ENCODE measurements around the gene CACNG7.
A peak's percentile ranks its signal among the peaks of the same experiment; 100 is the strongest.

The CACNG7 gene

DNA sequence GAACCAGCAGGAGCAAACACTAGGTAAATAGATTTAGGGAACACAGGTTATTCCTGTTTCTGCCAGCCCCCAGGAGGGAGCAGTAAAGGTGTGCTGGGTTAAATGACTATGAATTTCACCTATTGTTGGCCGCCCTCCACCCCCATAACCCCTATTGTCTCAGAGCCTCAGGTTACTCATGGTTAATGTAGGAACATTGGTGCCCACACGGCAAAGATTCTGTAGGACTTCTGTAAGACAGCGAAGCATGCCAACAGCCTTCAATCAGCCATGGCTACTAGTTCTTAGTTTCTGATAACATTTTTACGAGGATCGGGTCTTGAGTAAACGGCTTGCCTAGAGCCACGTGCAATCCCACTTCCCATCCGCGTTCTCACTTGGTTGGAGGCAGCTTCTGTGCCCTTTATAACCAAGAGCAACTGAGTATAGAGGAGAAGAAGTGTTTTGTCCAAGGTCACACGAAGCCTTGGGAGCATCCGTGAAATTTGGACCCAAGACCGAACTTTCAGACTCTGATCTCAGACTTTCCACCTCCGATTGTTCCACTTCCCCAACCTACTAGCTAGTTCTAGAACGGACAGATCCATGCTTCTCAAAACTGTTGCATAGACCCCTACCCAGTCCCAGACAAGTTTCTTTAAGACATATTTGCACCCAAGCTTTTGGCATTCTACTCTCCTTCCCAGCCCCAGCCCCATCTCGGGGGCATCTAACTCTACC, 48.5 kb downstream of the CACNG7 start:
- in situ Hi-C loops (cut with HindIII; ENCODE audit: low sequenced_read_pairs), result no loop called here

DNA sequence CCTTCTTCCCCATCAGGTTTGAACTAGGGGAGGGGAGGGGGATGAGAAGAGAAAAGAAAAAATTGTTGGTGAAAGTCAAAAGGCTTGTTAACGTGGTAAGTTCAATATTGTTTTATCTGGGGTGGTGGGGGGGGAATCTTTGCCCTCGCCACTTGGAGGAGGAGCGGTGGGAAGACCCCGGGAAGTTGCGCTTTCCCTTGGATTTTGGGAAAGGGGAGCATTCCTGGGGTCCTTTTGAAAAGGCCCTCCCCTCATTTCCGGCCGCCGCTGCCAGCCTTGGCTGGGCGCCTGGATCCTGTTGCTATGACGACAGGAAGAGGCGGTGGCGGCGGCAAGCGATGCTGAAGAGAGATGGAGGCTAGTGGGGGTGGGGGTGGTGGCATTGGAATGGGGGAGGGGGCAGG, 49.1 kb downstream of the CACNG7 start:
- H3K4me3 ChIP-seq (ENCODE audit: low read depth, low read length), result no peak overlapping the region
- in situ Hi-C loops (cut with HindIII; ENCODE audit: low sequenced_read_pairs), result no loop called here
- TF ChIP-seq, protein P1, sequence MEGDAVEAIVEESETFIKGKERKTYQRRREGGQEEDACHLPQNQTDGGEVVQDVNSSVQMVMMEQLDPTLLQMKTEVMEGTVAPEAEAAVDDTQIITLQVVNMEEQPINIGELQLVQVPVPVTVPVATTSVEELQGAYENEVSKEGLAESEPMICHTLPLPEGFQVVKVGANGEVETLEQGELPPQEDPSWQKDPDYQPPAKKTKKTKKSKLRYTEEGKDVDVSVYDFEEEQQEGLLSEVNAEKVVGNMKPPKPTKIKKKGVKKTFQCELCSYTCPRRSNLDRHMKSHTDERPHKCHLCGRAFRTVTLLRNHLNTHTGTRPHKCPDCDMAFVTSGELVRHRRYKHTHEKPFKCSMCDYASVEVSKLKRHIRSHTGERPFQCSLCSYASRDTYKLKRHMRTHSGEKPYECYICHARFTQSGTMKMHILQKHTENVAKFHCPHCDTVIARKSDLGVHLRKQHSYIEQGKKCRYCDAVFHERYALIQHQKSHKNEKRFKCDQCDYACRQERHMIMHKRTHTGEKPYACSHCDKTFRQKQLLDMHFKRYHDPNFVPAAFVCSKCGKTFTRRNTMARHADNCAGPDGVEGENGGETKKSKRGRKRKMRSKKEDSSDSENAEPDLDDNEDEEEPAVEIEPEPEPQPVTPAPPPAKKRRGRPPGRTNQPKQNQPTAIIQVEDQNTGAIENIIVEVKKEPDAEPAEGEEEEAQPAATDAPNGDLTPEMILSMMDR (IDR thresholded peaks at IDR 0.05; ENCODE audit: low read depth, low read length, missing control alignments), result no peak

More for the DNA sequence above, 48.5 kb downstream of the CACNG7 start:
- TF ChIP-seq, protein P1 (IDR thresholded peaks at IDR 0.05; ENCODE audit: low read depth, low read length, missing control alignments), result no peak
- no peak for DNase-seq (ENCODE audit: low read depth)
- H3K4me3 ChIP-seq (ENCODE audit: low read depth, low read length), result no peak overlapping the region

DNA sequence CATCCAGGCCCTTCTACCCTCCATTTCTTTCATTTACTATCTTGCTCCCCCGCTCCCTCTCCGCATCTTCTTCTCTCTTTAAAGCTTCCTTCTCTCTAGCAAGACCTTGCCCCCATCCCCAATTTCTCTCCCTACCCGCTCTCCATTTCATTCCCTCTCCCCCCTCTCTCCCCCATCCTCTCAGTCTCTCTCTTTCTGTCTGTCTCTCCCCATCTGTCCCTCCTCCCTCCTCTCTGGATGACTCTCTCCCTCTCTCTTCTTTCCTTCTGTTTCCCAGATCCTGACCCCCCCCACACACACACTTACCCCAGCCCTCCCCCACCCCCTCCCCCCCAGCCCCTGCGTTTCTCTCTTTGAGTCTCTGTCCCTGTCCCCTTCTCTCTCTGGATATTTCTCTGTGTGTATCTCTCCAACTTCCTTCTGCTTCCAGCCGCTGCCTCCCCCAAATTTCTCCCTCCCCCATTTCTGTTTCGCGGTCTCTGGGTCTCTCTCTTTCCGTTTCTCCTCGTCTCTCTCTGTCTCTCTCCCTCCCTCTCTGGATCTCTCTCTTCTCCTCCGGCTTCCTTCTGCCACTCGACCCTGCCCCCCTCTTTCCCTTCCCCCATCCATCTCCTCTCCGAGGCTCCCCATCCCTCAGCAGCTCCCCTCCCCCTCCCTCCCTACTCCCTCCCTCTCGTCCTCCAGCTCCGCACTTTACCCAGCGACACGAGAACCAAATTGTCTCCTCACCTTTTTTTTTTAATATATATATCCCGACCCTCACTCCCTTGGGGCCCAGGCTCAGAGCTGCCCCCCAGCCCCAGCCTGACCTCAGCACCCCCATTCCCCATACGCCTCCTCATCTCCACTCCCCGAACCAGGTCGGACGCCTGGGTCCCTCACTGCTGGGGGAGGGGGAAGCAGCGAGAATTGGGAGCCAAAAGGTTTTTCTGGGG, 50.0 kb downstream of the CACNG7 start:
- H3K4me3 ChIP-seq (ENCODE audit: low read depth, low read length), result no peak overlapping the region
- TF ChIP-seq, protein P1 (IDR thresholded peaks at IDR 0.05; ENCODE audit: low read depth, low read length, missing control alignments), result no peak
- no peak for DNase-seq (ENCODE audit: low read depth)
- in situ Hi-C loops (cut with HindIII; ENCODE audit: low sequenced_read_pairs), result no loop called here

More for the DNA sequence above, 49.1 kb downstream of the CACNG7 start:
- no peak for DNase-seq (ENCODE audit: low read depth)

DNA sequence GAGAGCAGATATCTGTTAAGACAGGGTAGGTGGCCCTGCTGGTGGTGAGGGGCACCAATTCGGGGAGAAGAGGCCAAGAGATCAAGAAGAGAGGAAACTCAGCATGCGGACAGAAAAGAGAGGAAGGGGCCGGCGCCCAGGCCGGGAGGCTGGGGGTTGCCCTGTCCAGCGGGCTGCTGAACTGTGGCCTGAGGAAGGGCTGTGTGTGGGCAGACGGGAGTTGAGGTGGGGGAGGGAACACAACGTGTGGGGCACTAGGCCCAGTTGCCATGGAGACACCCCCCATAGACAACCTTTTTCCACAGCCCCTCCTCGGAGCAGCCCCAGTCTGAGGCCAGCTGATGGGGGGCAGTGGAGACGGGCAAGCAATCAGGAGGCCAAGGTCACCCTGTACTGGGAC, 51.1 kb downstream of the CACNG7 start:
- in situ Hi-C loops (cut with HindIII; ENCODE audit: low sequenced_read_pairs), result no loop called here
- DNase-seq (ENCODE audit: low read depth), result no peak
- TF ChIP-seq, protein P1 (IDR thresholded peaks at IDR 0.05; ENCODE audit: low read depth, low read length, missing control alignments), result no peak
- no peak overlapping the region for H3K4me3 ChIP-seq (ENCODE audit: low read depth, low read length)

DNA sequence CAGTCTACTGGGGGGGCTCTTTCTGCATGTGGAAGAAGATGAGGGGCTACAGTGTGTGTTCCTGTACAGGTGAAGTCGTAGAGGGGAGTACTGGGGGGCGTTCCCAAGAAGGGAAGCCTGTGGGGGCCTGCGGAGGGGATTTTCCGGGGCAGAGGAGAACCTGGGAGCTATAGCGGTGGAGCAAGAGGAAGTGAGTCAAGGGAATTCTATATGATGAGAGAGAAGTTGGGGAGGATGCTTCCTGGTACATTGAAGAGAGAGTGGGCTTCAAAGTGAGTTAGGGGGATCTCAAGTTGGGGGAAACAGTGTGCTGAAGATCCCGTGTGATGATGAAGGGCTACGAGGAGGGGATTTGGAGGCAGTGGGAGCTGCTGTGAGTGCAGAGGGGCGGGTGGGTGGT, 51.8 kb downstream of the CACNG7 start:
- in situ Hi-C loops (cut with HindIII; ENCODE audit: low sequenced_read_pairs), result no loop called here
- TF ChIP-seq, protein P1 (IDR thresholded peaks at IDR 0.05; ENCODE audit: low read depth, low read length, missing control alignments), result no peak
- no peak for DNase-seq (ENCODE audit: low read depth)
- no peak overlapping the region for H3K4me3 ChIP-seq (ENCODE audit: low read depth, low read length)

DNA sequence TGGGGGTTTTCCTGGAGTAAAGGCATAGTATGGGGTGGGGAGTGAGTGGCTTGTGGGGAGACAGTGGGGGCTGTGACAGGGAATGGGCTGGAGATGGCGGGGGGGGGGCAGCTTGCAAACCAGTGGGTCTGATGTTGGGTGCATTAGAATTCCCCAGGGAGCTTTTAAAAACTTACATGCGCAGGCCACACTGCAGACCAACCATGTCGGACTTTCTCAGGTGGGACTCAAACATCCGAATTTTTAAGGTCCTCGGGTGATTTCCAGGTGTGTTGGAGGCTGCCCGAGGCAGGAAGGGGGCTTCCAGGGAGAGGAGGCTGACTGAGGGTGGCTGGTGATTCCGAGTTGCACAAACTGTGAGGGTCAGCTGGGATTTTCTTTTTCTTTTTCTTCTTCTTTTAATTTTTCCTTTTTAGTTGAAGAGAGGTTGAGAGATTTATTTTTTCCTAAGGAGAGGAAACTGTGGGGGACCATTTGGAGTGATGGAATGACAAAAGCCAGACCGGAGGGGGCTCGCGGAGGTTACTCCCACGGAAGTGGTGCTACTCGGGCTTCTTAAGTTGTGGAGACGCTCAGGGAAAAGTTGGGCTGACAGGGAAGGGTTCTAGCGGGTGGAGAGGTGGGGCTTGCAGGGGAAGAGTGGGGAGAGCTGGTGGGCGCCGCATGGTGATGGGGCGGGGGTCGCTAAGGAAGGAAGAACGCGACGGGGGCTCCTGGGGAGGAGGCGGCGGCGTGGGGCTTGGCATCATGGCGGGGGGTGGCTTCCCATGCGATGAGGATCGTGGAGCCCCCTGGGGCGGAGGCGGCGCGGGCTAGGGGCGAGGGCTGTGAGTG, 52.7 kb downstream of the CACNG7 start:
- DNase-seq (ENCODE audit: low read depth), result no peak
- in situ Hi-C loops (cut with HindIII; ENCODE audit: low sequenced_read_pairs), result no loop called here
- TF ChIP-seq, protein P1 (IDR thresholded peaks at IDR 0.05; ENCODE audit: low read depth, low read length, missing control alignments), result no peak
- peak overlapping the region; percentile 28 for H3K4me3 ChIP-seq (ENCODE audit: low read depth, low read length)
